Naive thymus-derived CD4-positive, alpha-beta T cell (primary cell): ENCODE measurements around the gene ABHD4. TPM values are rescaled to one million over a fixed set of nuclear protein-coding genes. Genes with fewer than 3 reads are reported as not detected.
"Not testable (repeated sequence)": the region's sequence is repeated elsewhere in the genome, so short reads cannot be mapped to it uniquely, and the experiment has no call there.

Source experiments
- ATAC-seq: fragments of 150-1000 bp; cut with Tn5 transposase; 2 replicates; pipeline ENCODE4 v1.10.0; 2021; ENCODE audit warnings: mild to moderate bottlenecking, moderate library complexity
- CTCF ChIA-PET: fragments of 350-600 bp; sonication (Branson Sonifier 250); formaldehyde crosslinking; loops from one replicate; lab custom pipeline; 2021; ENCODE audit warnings: antibody characterized with exemption; lab: Charles Lee
- POLR2A ChIA-PET: fragments of 350-600 bp; sonication (Branson Sonifier 250); formaldehyde crosslinking; loops from one replicate; lab custom pipeline; 2021; ENCODE audit warnings: antibody characterized with exemption, inconsistent platforms; lab: Charles Lee
- DNase-seq, 9 donors: peaks; one replicate each; pipeline versions ENCODE4 v3.0.0 to v3.0.0-alpha.2; 2020 to 2022; ENCODE audit warnings: mixed read lengths in 1 of 9
- H3K27ac ChIP-seq: one replicate; pipeline ENCODE4 v1.7.0; 2013; ENCODE audit warnings: mild to moderate bottlenecking, low read depth, low read length, moderate library complexity
- H3K27me3 ChIP-seq, 2 donors: one replicate each; pipeline ENCODE4 v1.7.0; 2013; ENCODE audit warnings: low read length in 2 of 2, mild to moderate bottlenecking in 2 of 2, moderate library complexity in 2 of 2; ENCODE audit not compliant: control insufficient read depth in 2 of 2, insufficient read depth in 2 of 2
- H3K36me3 ChIP-seq, 3 experiments: 1 replicate in 2 of 3; 2 replicates in 1 of 3; pipeline ENCODE4 v1.7.0; 2013; ENCODE audit warnings: low read length in 3 of 3, mild to moderate bottlenecking in 3 of 3, moderate library complexity in 1 of 3; ENCODE audit not compliant: insufficient read depth in 3 of 3, control insufficient read depth in 2 of 3
- H3K4me1 ChIP-seq, 2 donors: one replicate each; pipeline ENCODE4 v1.7.0; 2013; ENCODE audit warnings: low read length in 2 of 2, mild to moderate bottlenecking in 2 of 2, moderate library complexity in 1 of 2; ENCODE audit not compliant: control insufficient read depth in 2 of 2, insufficient read depth in 2 of 2
- H3K4me3 ChIP-seq: 2 replicates; pipeline ENCODE4 v1.7.0; 2013; ENCODE audit warnings: mild to moderate bottlenecking, low read length
- H3K9me3 ChIP-seq, 3 experiments: 1 replicate in 2 of 3; 2 replicates in 1 of 3; pipeline ENCODE4 v1.7.0; 2013; ENCODE audit warnings: low read length in 3 of 3; ENCODE audit not compliant: control insufficient read depth in 2 of 3
- H3K27ac Mint-ChIP-seq, 9 donors: one replicate each; pipeline ENCODE4 v1.8.0; 2020 to 2022; ENCODE audit warnings: mixed read lengths in 9 of 9, mild to moderate bottlenecking in 8 of 9, moderate library complexity in 5 of 9, inconsistent platforms in 2 of 9
- H3K27me3 Mint-ChIP-seq, 5 donors: one replicate each; pipeline ENCODE4 v1.8.0; 2021 to 2022; ENCODE audit warnings: mixed read lengths in 5 of 5, mild to moderate bottlenecking in 1 of 5
- H3K36me3 Mint-ChIP-seq, 5 donors: one replicate each; pipeline ENCODE4 v1.8.0; 2020 to 2022; ENCODE audit warnings: mixed read lengths in 5 of 5, mild to moderate bottlenecking in 3 of 5, inconsistent platforms in 1 of 5
- H3K4me1 Mint-ChIP-seq, 7 donors: one replicate each; pipeline ENCODE4 v1.8.0; 2020 to 2022; ENCODE audit warnings: mixed read lengths in 7 of 7, mild to moderate bottlenecking in 3 of 7, inconsistent platforms in 1 of 7
- H3K4me3 Mint-ChIP-seq, 10 donors: one replicate each; pipeline ENCODE4 v1.8.0; 2020 to 2022; ENCODE audit warnings: mild to moderate bottlenecking in 10 of 10, mixed read lengths in 10 of 10, moderate library complexity in 6 of 10, inconsistent platforms in 2 of 10
- H3K9me3 Mint-ChIP-seq, 11 donors: one replicate each; pipeline ENCODE4 v1.8.0; 2020 to 2022; ENCODE audit warnings: mixed read lengths in 11 of 11, mild to moderate bottlenecking in 4 of 11, inconsistent platforms in 1 of 11, moderate library complexity in 1 of 11
- intact Hi-C, 2 donors: fragments of 100-400 bp; cut with micrococcal nuclease; formaldehyde crosslinking; loops; one replicate each; pipeline ENCODE4 v1.15.1; 2023
- polyA plus RNA-seq, 2 donors: library from polyadenylated mRNA; unstranded; fragments of 300-500 nt; fragmentation: Illumina TruSeq; gene quantifications; one replicate each; pipeline ENCODE4 v1.2.3, GENCODE V29; 2021
- total RNA-seq, 6 experiments: library from RNA in 5 of 6; stranded (reverse) in 5 of 6; gene quantifications; 1 replicate in 5 of 6; 2 replicates in 1 of 6; pipeline ENCODE4 v1.2.3 and lab custom pipeline; 2021 to 2026

ABHD4 gene
- total and polyA plus RNA-seq, 7 experiments from 2014 or later: 6.7 to 16.3 (median 14.4) TPM

DNA sequence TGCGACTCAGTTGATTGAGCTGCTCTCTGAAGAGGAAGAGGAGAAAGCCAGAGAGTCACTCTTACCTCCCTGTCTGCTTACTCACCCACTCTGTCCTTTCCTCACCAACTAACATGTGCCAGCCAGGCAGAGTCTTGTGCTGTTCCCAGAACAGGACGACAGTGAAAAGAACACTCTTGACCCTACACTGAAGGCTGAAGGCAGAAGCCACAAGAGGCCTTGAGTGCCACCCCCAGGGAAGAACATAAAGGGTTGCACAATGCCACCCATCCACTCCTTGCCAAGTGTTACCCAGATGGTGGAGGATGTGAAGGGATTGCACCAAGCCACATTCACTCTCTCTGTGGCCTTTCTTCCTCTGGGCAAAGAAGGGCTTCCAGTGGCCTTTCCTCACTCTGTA is 12.8 kb downstream of the ABHD4 start:
- ATAC-seq (no peak), DNase-seq (no peak)
- ChIA-PET CTCF (no interaction called here), POLR2A (no interaction called here)
- H3K27ac ChIP-seq: no peak overlapping the region
- H3K36me3 Mint-ChIP-seq: peaks cover 17 to 50% (median 28%) of the 10 kb centered on the region in 5 donors
- H3K4me3 Mint-ChIP-seq: no peak overlapping the region
- no peaks in the 10 kb centered on the region for H3K27me3 Mint-ChIP-seq
- peaks cover 0 to 4% (median 0%) of the 10 kb centered on the region in 7 donors for H3K4me1 Mint-ChIP-seq
- H3K4me3 ChIP-seq: no peak overlapping the region
- peak overlapping the region in 1 of 9 donors; percentile 55 for H3K27ac Mint-ChIP-seq
- no peaks in the 10 kb centered on the region for H3K9me3 ChIP-seq
- peaks cover 0 to 2% (median 0%) of the 10 kb centered on the region in 11 donors for H3K9me3 Mint-ChIP-seq
- H3K27me3 ChIP-seq: no peaks in the 10 kb centered on the region
- intact Hi-C loops: no loop called here
- H3K4me1 ChIP-seq: no peaks in the 10 kb centered on the region
- H3K36me3 ChIP-seq: peaks cover 7 to 52% (median 9%) of the 10 kb centered on the region in 3 experiments

DNA sequence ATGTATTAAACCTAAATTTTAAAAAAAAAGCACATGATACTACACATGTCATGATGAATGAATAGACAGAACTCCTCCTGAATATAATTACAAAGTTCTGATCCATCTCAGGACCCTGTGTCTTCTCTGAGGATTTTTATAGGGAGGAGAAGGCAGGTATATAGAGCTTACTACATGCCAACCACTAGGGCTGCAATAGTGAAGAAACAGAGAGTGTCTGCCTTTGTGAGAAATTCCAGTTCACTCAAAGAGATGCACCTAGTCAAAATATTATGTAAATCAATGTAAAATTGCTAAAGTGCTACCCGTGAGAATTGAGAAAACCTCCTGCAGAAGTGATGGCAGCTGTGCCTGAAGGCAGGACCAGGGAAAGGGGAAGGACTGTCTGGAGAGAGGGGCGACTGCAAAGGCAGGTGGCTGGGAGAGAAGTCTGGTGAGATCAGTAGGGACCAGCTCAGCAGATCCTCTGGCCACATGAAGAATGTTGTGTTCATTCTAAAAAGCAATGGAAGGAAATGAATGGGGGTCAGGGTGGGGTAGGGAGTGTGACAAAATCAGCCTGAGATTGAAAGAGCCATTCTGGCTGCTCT is 15.1 kb downstream of the ABHD4 start:
- Mint-ChIP-seq H3K27ac (peak overlapping the region in 1 of 9 donors; percentile 22), H3K4me3 (no peak overlapping the region), H3K27me3 (peaks cover 0 to 8% (median 0%) of the 10 kb centered on the region in 5 donors), H3K36me3 (peaks cover 13 to 33% (median 19%) of the 10 kb centered on the region in 5 donors), H3K9me3 (peaks cover 0 to 2% (median 0%) of the 10 kb centered on the region in 11 donors), H3K4me1 (peaks cover 0 to 4% (median 0%) of the 10 kb centered on the region in 7 donors)
- H3K4me1 ChIP-seq: no peaks in the 10 kb centered on the region
- POLR2A ChIA-PET: interaction anchor here (0.7 kb wide), 2 partner anchors 285 to 928 kb away, joined by 3 to 4 read pairs; no protein-coding TSS in a partner anchor
- ATAC-seq (no peak), DNase-seq (no peak)
- H3K27ac ChIP-seq: no peak overlapping the region
- H3K4me3 ChIP-seq: no peak overlapping the region
- intact Hi-C loops: no loop called here
- no peaks in the 10 kb centered on the region for H3K9me3 ChIP-seq
- peaks cover 0 to 30% (median 4%) of the 10 kb centered on the region in 3 experiments for H3K36me3 ChIP-seq
- H3K27me3 ChIP-seq: no peaks in the 10 kb centered on the region
- CTCF ChIA-PET: interaction anchor here (0.7 kb wide), 1 partner anchor 276 kb away, joined by 4 read pairs; no protein-coding TSS in a partner anchor

DNA sequence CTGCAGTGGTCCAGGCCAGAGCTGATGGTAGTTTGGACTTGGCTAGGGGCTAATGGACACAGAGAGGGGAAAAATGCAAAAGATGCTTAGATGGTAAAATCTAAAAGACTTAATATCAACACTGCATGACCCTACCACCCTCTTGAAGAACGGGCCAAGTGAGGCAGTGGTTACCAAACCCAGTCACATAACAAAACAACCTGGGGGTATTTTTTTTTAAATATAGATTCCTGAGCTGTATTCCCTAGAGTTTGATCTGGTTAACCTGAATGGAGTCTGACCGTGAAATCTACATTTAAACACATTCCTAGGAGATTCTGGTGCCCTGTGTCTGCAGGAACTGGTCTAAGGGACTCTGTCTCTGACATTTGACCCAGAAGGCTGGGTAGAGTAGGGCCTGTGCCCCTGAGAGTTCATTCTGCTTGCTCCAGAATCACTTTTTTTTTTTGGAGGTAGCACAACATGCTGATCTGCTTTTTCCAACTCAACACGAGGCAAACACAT is 15.7 kb downstream of the ABHD4 start:
- H3K4me3 ChIP-seq: no peak overlapping the region
- H3K27ac ChIP-seq: no peak overlapping the region
- H3K27me3 Mint-ChIP-seq: peaks cover 0 to 8% (median 0%) of the 10 kb centered on the region in 5 donors
- peaks cover 0 to 4% (median 0%) of the 10 kb centered on the region in 7 donors for H3K4me1 Mint-ChIP-seq
- H3K4me1 ChIP-seq: no peaks in the 10 kb centered on the region
- no peak overlapping the region for H3K4me3 Mint-ChIP-seq
- ChIA-PET POLR2A (interaction anchor here (0.7 kb wide), 1 partner anchor 927 kb away, joined by 4 read pairs; no protein-coding TSS in a partner anchor), CTCF (interaction anchor here (0.7 kb wide), 1 partner anchor 275 kb away, joined by 4 read pairs; no protein-coding TSS in a partner anchor)
- H3K36me3 Mint-ChIP-seq: peaks cover 13 to 29% (median 19%) of the 10 kb centered on the region in 5 donors
- DNase-seq (no peak), ATAC-seq (no peak)
- peaks cover 0 to 2% (median 0%) of the 10 kb centered on the region in 11 donors for H3K9me3 Mint-ChIP-seq
- intact Hi-C loops: no loop called here
- H3K36me3 ChIP-seq: peaks cover 0 to 29% (median 4%) of the 10 kb centered on the region in 3 experiments
- no peaks in the 10 kb centered on the region for H3K27me3 ChIP-seq
- no peaks in the 10 kb centered on the region for H3K9me3 ChIP-seq
- no peak overlapping the region for H3K27ac Mint-ChIP-seq

DNA sequence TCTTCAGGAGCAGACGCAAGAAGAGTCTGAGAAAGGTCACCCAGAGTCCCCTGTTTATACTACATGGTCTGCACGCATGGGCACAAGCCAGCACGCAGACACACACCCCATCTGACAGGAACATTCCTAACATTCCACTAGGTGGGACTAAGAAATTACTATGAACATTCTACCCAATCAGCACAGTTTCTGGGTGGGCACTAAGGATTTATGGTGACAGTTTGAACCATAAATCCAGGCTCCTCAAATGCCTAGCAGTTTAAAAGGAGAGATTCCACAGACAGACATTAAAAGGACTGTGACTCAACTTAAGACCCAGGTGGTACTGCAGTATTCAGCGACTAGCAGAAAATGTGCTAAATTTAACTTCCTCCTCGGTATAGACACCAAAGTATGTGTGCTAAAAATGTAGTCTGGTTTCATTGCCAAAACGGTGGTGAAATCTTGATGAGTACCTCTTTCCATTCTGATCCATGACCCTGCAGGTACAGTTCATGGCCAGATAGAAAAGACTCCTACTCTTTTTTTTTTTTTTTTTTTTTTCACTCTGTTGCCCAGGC is 16.2 kb downstream of the ABHD4 start:
- peaks cover 0 to 9% (median 0%) of the 10 kb centered on the region in 5 donors for H3K27me3 Mint-ChIP-seq
- Histone ChIP-seq H3K27me3 (no peaks in the 10 kb centered on the region), H3K9me3 (no peaks in the 10 kb centered on the region), H3K4me1 (no peaks in the 10 kb centered on the region), H3K36me3 (peaks cover 0 to 28% (median 4%) of the 10 kb centered on the region in 3 experiments), H3K4me3 (no peak overlapping the region), H3K27ac (no peak overlapping the region)
- CTCF ChIA-PET: no interaction called here
- H3K27ac Mint-ChIP-seq: no peak overlapping the region
- POLR2A ChIA-PET: no interaction called here
- ATAC-seq (no peak), DNase-seq (no peak)
- peaks cover 13 to 28% (median 19%) of the 10 kb centered on the region in 5 donors for H3K36me3 Mint-ChIP-seq
- intact Hi-C loops: no loop called here
- no peak overlapping the region for H3K4me3 Mint-ChIP-seq
- peaks cover 0 to 2% (median 0%) of the 10 kb centered on the region in 11 donors for H3K9me3 Mint-ChIP-seq
- H3K4me1 Mint-ChIP-seq: peaks cover 0 to 4% (median 0%) of the 10 kb centered on the region in 7 donors

DNA sequence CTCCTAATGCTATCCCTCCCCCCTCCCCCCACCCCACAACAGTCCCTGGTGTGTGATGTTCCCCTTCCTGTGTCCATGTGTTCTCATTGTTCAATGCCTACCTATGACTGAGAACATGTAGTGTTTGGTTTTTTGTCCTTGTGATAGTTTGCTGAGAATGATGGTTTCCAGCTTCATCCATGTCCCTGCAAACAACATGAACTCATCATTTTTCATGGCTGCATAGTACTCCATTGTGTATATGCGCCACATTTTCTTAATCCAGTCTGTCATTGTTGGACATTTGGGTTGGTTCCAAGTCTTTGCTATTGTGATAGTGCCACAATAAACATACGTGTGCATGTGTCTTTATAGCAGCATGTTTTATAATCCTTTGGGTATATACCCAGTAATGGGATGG is 17.7 kb downstream of the ABHD4 start:
- H3K27me3 ChIP-seq, H3K27ac Mint-ChIP-seq, H3K9me3 Mint-ChIP-seq, ATAC-seq, POLR2A ChIA-PET, H3K4me3 ChIP-seq, DNase-seq, intact Hi-C loops, H3K27ac ChIP-seq, H3K4me1 Mint-ChIP-seq, H3K4me3 Mint-ChIP-seq, H3K4me1 ChIP-seq, H3K9me3 ChIP-seq, CTCF ChIA-PET: not testable (repeated sequence)
- Mint-ChIP-seq H3K36me3 (peaks cover 4 to 13% (median 7%) of the 10 kb centered on the region in 5 donors), H3K27me3 (peaks cover 0 to 12% (median 0%) of the 10 kb centered on the region in 5 donors)
- peaks cover 0 to 14% (median 0%) of the 10 kb centered on the region in 3 experiments for H3K36me3 ChIP-seq

DNA sequence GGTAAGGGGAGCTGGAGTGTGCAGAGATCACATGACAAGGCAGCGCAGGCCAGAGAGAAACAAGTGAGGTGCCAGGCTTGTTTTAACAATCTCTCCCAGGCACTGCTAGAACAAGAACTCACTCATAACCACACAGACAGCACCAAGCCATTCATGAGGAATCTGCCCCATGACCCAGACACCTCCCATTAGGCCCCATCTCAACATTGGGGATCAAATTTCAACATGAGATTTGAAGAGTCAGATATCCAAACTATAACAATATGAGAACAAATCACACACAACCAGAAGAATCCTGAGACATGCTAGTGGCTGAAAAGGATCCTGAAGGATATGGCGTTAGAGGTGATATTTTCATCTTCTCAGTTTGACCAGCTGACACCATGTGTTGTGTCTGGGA is 24.2 kb downstream of the ABHD4 start:
- DNase-seq (no peak), ATAC-seq (no peak)
- H3K4me3 ChIP-seq: no peak overlapping the region
- Mint-ChIP-seq H3K27ac (peak overlapping the region in 1 of 9 donors; percentile 24), H3K36me3 (peaks cover 0 to 5% (median 0%) of the 10 kb centered on the region in 5 donors), H3K27me3 (peaks cover 0 to 21% (median 3%) of the 10 kb centered on the region in 5 donors), H3K4me1 (peaks cover 0 to 7% (median 3%) of the 10 kb centered on the region in 7 donors), H3K9me3 (peaks cover 0 to 3% (median 0%) of the 10 kb centered on the region in 11 donors), H3K4me3 (no peak overlapping the region)
- intact Hi-C loops: no loop called here
- H3K27ac ChIP-seq: no peak overlapping the region
- CTCF ChIA-PET: no interaction called here
- H3K4me1 ChIP-seq: no peaks in the 10 kb centered on the region
- no peaks in the 10 kb centered on the region for H3K36me3 ChIP-seq
- no peaks in the 10 kb centered on the region for H3K27me3 ChIP-seq
- POLR2A ChIA-PET: no interaction called here
- no peaks in the 10 kb centered on the region for H3K9me3 ChIP-seq
